ENCODE data around the gene ATP9A. TPM values are rescaled to one million over a fixed set of nuclear protein-coding genes. Genes with fewer than 3 reads are reported as not detected.

The ATP9A gene
- total RNA-seq, 1 donor from 2014 or later, result 37.6 TPM

GRCh38 chr20:51560042-51560441 is 208.1 kb downstream of the ATP9A start:
- Histone ChIP-seq H3K36me3 (ENCODE audit: control insufficient read depth, insufficient read depth, low read length) (no peaks in the 10 kb centered on the region), H3K4me3 (ENCODE audit: low read depth, low read length) (no peak overlapping the region), H3K27me3 (ENCODE audit: control insufficient read depth, insufficient read depth, low read length) (peaks cover 9% of the 10 kb centered on the region)
- DNase-seq (ENCODE audit: low read depth), result no peak
- no peak for TF ChIP-seq CTCF (IDR thresholded peaks at IDR 0.05; ENCODE audit: insufficient read depth, low read length, poor library complexity, severe bottlenecking)

- peaks cover 6% of the 10 kb centered on the region for H3K27me3 ChIP-seq (ENCODE audit: control insufficient read depth, insufficient read depth, low read length)
- H3K36me3 ChIP-seq (ENCODE audit: control insufficient read depth, insufficient read depth, low read length), result no peaks in the 10 kb centered on the region
- no peak for TF ChIP-seq CTCF (IDR thresholded peaks at IDR 0.05; ENCODE audit: insufficient read depth, low read length, poor library complexity, severe bottlenecking)
- H3K4me3 ChIP-seq (ENCODE audit: low read depth, low read length), result no peak overlapping the region
- no peak for DNase-seq (ENCODE audit: low read depth)
Measured at GRCh38 chr20:51554538-51555165, 213.5 kb downstream of the ATP9A start.

- TF ChIP-seq CTCF (IDR thresholded peaks at IDR 0.05; ENCODE audit: insufficient read depth, low read length, poor library complexity, severe bottlenecking), result no peak
- H3K27me3 ChIP-seq (ENCODE audit: control insufficient read depth, insufficient read depth, low read length), result peaks cover 2% of the 10 kb centered on the region
- no peak overlapping the region for H3K4me3 ChIP-seq (ENCODE audit: low read depth, low read length)
- DNase-seq (ENCODE audit: low read depth), result no peak
- H3K36me3 ChIP-seq (ENCODE audit: control insufficient read depth, insufficient read depth, low read length), result no peaks in the 10 kb centered on the region
Measured at GRCh38 chr20:51553897-51554486, 214.2 kb downstream of the ATP9A start.

- no peak overlapping the region for H3K4me3 ChIP-seq (ENCODE audit: low read depth, low read length)
- H3K36me3 ChIP-seq (ENCODE audit: control insufficient read depth, insufficient read depth, low read length), result no peaks in the 10 kb centered on the region
- TF ChIP-seq CTCF (IDR thresholded peaks at IDR 0.05; ENCODE audit: insufficient read depth, low read length, poor library complexity, severe bottlenecking), result no peak
- peaks cover 2% of the 10 kb centered on the region for H3K27me3 ChIP-seq (ENCODE audit: control insufficient read depth, insufficient read depth, low read length)
- DNase-seq (ENCODE audit: low read depth), result no peak
Measured at GRCh38 chr20:51551186-51551585, 217.0 kb downstream of the ATP9A start.

GRCh38 chr20:51549474-51549873 is 218.7 kb downstream of the ATP9A start:
- DNase-seq (ENCODE audit: low read depth), result no peak
- no peak for TF ChIP-seq CTCF (IDR thresholded peaks at IDR 0.05; ENCODE audit: insufficient read depth, low read length, poor library complexity, severe bottlenecking)
- Histone ChIP-seq H3K4me3 (ENCODE audit: low read depth, low read length) (no peak overlapping the region), H3K36me3 (ENCODE audit: control insufficient read depth, insufficient read depth, low read length) (no peaks in the 10 kb centered on the region), H3K27me3 (ENCODE audit: control insufficient read depth, insufficient read depth, low read length) (peaks cover 2% of the 10 kb centered on the region)

GRCh38 chr20:51547951-51548350 is 220.2 kb downstream of the ATP9A start:
- no peak for DNase-seq (ENCODE audit: low read depth)
- H3K27me3 ChIP-seq (ENCODE audit: control insufficient read depth, insufficient read depth, low read length), result peaks cover 2% of the 10 kb centered on the region
- H3K36me3 ChIP-seq (ENCODE audit: control insufficient read depth, insufficient read depth, low read length), result no peaks in the 10 kb centered on the region
- no peak for TF ChIP-seq CTCF (IDR thresholded peaks at IDR 0.05; ENCODE audit: insufficient read depth, low read length, poor library complexity, severe bottlenecking)
- H3K4me3 ChIP-seq (ENCODE audit: low read depth, low read length), result no peak overlapping the region
